ENCODE results near the gene EPHB4. TPM values are rescaled to one million over a fixed set of nuclear protein-coding genes. Genes with fewer than 3 reads are reported as not detected.

Gene EPHB4
- total and polyA plus RNA-seq, 10 of the 15 experiments (the other 5 are each of a cell fraction or from before 2014, with no cell fraction given) = 0.32 to 0.85 (median 0.48) TPM; not detected in 4

GRCh38 chr7:100794741-100795140 lies 32.6 kb downstream of the EPHB4 start:
- POLR2A ChIA-PET = no interaction called here
- CTCF ChIA-PET = interaction anchor here (0.6 to 4.8 kb wide), 4 partner anchors 37 to 646 kb away, joined by 3 to 22 read pairs (median 3); partner anchors contain the start of gene SLC12A9
- BruUV-seq (replicated peaks) = no TSS peak

More at GRCh38 chr7:100794741-100795140, 32.6 kb downstream of the EPHB4 start:
- ChIA-PET SMC1A (ENCODE audit: uncharacterized antibody, unreplicated experiment) (interaction anchor here (0.5 kb wide), 1 partner anchor 392 kb away, joined by 3 read pairs; no protein-coding TSS in a partner anchor), RAD21 (ENCODE audit: unreplicated experiment) (interaction anchor here (1.2 kb wide), 1 partner anchor 54 kb away, joined by 3 read pairs; no protein-coding TSS in a partner anchor)
- TF ChIP-seq ASH2L (IDR thresholded peaks at IDR 0.05; ENCODE audit: borderline replicate concordance, low read depth) (no peak), SKIL (IDR thresholded peaks at IDR 0.05; ENCODE audit: low read depth, poor library complexity, severe bottlenecking) (no peak), NBN (IDR thresholded peaks at IDR 0.05) (no peak), BMI1 (IDR thresholded peaks at IDR 0.05; ENCODE audit: borderline replicate concordance) (no peak), HSF1 (IDR thresholded peaks at IDR 0.05; ENCODE audit: low read depth, low read length) (no peak), IRF3 (IDR thresholded peaks at IDR 0.05) (no peak), SMAD1 (IDR thresholded peaks at IDR 0.05; ENCODE audit: low read depth, partially characterized antibody) (no peak), CREM (IDR thresholded peaks at IDR 0.05; ENCODE audit: low read depth) (no peak), MTA3 (IDR thresholded peaks at IDR 0.05; ENCODE audit: borderline replicate concordance, low read length) (no peak), ZBED1 (IDR thresholded peaks at IDR 0.05; ENCODE audit: borderline replicate concordance) (no peak), RFX5 (IDR thresholded peaks at IDR 0.05; ENCODE audit: low read depth, low read length) (no peak)
- H3K36me3 ChIP-seq (ENCODE audit: control insufficient read depth in 2 of 2, insufficient read depth in 2 of 2, low read length in 1 of 2) = no peaks in the 10 kb centered on the region
- DNase-seq (ENCODE audit: low read depth, low spot score) (no peak), ATAC-seq (no peak), FAIRE-seq (no peak)
- WGBS (ENCODE audit: insufficient coverage, insufficient replicate concordance, low lambda C conversion rate, missing lambda C conversion rate) = 0% methylated on average over 3 of the region's 3 CpGs
- peaks cover 0 to 1% of the 10 kb centered on the region in 2 experiments; a peak in 2 of 4 replicates for H3K27me3 ChIP-seq (replicated peaks in 1 of 2; ENCODE audit: control insufficient read depth in 2 of 2, insufficient read depth in 2 of 2, low read length in 1 of 2)
- H3K4me3 ChIP-seq = no peak overlapping the region
- intact Hi-C loops (cut with micrococcal nuclease; ENCODE audit: unreplicated experiment) = loop anchor here (5.0 kb wide), 1 partner anchor 263 kb away; no protein-coding TSS in a partner anchor
- H4K20me1 ChIP-seq (ENCODE audit: control insufficient read depth, insufficient read depth) = no peaks in the 10 kb centered on the region
- no peak overlapping the region for H2AFZ ChIP-seq (ENCODE audit: control insufficient read depth, low read depth, low read length)
- no peaks in the 10 kb centered on the region for H3K79me2 ChIP-seq (ENCODE audit: control insufficient read depth, insufficient read depth, low read length)
- H3K4me1 ChIP-seq (ENCODE audit: control insufficient read depth, insufficient read depth, low read length) = no peaks in the 10 kb centered on the region
- H3K4me2 ChIP-seq (ENCODE audit: control insufficient read depth, insufficient read depth) = no peak overlapping the region
- H3K9ac ChIP-seq (ENCODE audit: control insufficient read depth, insufficient read depth, low read length) = no peak overlapping the region
- no peaks in the 10 kb centered on the region for H3K9me3 ChIP-seq (replicated peaks; ENCODE audit: control insufficient read depth, insufficient read depth, low read length)
- in situ Hi-C loops (cut with MboI) = no loop called here
- H3K27ac ChIP-seq (ENCODE audit: control insufficient read depth, insufficient read depth) = no peak overlapping the region
